IMR-90 (cell line): ENCODE measurements around the gene DSCAM. TPM values are rescaled to one million over a fixed set of nuclear protein-coding genes. Genes with fewer than 3 reads are reported as not detected.

ENCODE experiments used
- ATAC-seq: fragments of 200-7000 bp; cut with Tn5 transposase; 2 replicates; pipeline ENCODE4 v1.9.1; 2020; ENCODE audit warnings: low read depth, mild to moderate bottlenecking, moderate library complexity
- BruUV-seq: library from RNA; stranded (reverse); fragments of 400-500 nt; replicated peaks from 2 replicates; lab custom pipeline; 2021; lab: Mats Ljungman, UMichigan
- CTCF ChIA-PET: fragments of 300-600 bp; formaldehyde crosslinking; extraction: SDS; loops from one replicate; lab custom pipeline; 2021; ENCODE audit warnings: antibody characterized with exemption; lab: Yijun Ruan, JAX
- POLR2A ChIA-PET: fragments of 300-600 bp; sonication (Branson Sonifier 250); formaldehyde crosslinking; loops from one replicate; lab custom pipeline; 2022; ENCODE audit warnings: antibody characterized with exemption; ENCODE audit not compliant: unreplicated experiment; lab: Charles Lee
- DNase-seq: peaks from one replicate; pipeline ENCODE4 v3.0.0; 2013
- H2AFZ ChIP-seq: replicated peaks from 2 replicates; pipeline ENCODE3; 2013; ENCODE audit warnings: low read length, mild to moderate bottlenecking; ENCODE audit not compliant: poor library complexity
- H2AK5ac ChIP-seq: 2 replicates; pipeline ENCODE4 v1.6.1; 2013; ENCODE audit warnings: low read depth, low read length, inconsistent platforms
- H2AK9ac ChIP-seq: replicated peaks from 2 replicates; pipeline ENCODE3; 2013; ENCODE audit warnings: mild to moderate bottlenecking, low read depth, low read length, moderate library complexity; ENCODE audit not compliant: poor library complexity
- H2BK120ac ChIP-seq: 2 replicates; pipeline ENCODE4 v1.6.1; 2013; ENCODE audit warnings: low read depth, low read length, inconsistent platforms
- H2BK15ac ChIP-seq: 3 replicates; pipeline ENCODE4 v1.6.1; 2013; ENCODE audit warnings: low read depth, low read length, inconsistent platforms
- H2BK20ac ChIP-seq: 2 replicates; pipeline ENCODE4 v1.6.1; 2013; ENCODE audit warnings: low read depth, mild to moderate bottlenecking, inconsistent platforms, low read length, moderate library complexity
- H2BK5ac ChIP-seq: 2 replicates; pipeline ENCODE4 v1.6.1; 2013; ENCODE audit warnings: mild to moderate bottlenecking, low read depth, low read length, inconsistent platforms; ENCODE audit not compliant: poor library complexity, severe bottlenecking
- H3K14ac ChIP-seq: replicated peaks from 2 replicates; pipeline ENCODE4 v1.6.1; 2013; ENCODE audit warnings: low read depth, low read length, inconsistent platforms
- H3K18ac ChIP-seq: 2 replicates; pipeline ENCODE4 v1.6.1; 2013; ENCODE audit warnings: low read depth, low read length, control low read depth
- H3K23ac ChIP-seq: 2 replicates; pipeline ENCODE4 v1.6.1; 2013; ENCODE audit warnings: low read depth, low read length, inconsistent platforms
- H3K27ac ChIP-seq: 2 replicates; pipeline ENCODE4 v1.5.1; 2013; ENCODE audit warnings: mild to moderate bottlenecking, control low read depth, low read length; ENCODE audit not compliant: insufficient read depth
- H3K27me3 ChIP-seq: 2 replicates; pipeline ENCODE4 v1.6.1; 2013; ENCODE audit warnings: low read length; ENCODE audit not compliant: control insufficient read depth, insufficient read depth
- H3K36me3 ChIP-seq: 2 replicates; pipeline ENCODE4 v1.6.1; 2013; ENCODE audit warnings: low read length, mixed read lengths; ENCODE audit not compliant: control insufficient read depth, insufficient read depth
- H3K4ac ChIP-seq: 2 replicates; pipeline ENCODE4 v1.6.1; 2013; ENCODE audit warnings: low read depth, low read length, inconsistent platforms
- H3K4me1 ChIP-seq: 2 replicates; pipeline ENCODE4 v1.6.1; 2013; ENCODE audit warnings: low read length, mixed read lengths; ENCODE audit not compliant: control insufficient read depth, insufficient read depth
- H3K4me2 ChIP-seq: 2 replicates; pipeline ENCODE4 v1.6.1; 2013; ENCODE audit warnings: low read depth, mild to moderate bottlenecking, control low read depth, low read length, moderate library complexity
- H3K4me3 ChIP-seq: 2 replicates; pipeline ENCODE4 v1.5.1; 2013; ENCODE audit warnings: low read depth, mild to moderate bottlenecking, control low read depth, low read length, moderate library complexity; ENCODE audit not compliant: insufficient read depth
- H3K56ac ChIP-seq: 2 replicates; pipeline ENCODE4 v1.6.1; 2013; ENCODE audit warnings: low read length, inconsistent platforms; ENCODE audit not compliant: insufficient read depth; ENCODE audit errors: extremely low read depth
- H3K79me1 ChIP-seq, 2 experiments: 2 replicates each; pipeline ENCODE4 v1.6.1; 2013; ENCODE audit warnings: low read length in 2 of 2, inconsistent platforms in 1 of 2, low read depth in 1 of 2
- H3K9ac ChIP-seq: 2 replicates; pipeline ENCODE4 v1.6.1; 2013; ENCODE audit warnings: low read depth, low read length, control low read depth
- H3K9me1 ChIP-seq: 2 replicates; pipeline ENCODE4 v1.6.1; 2013; ENCODE audit warnings: low read length, inconsistent platforms; ENCODE audit not compliant: insufficient read depth
- H3K9me3 ChIP-seq: 2 replicates; pipeline ENCODE4 v1.6.1; 2013; ENCODE audit warnings: low read length; ENCODE audit not compliant: control insufficient read depth, insufficient read depth
- H4K20me1 ChIP-seq: 2 replicates; pipeline ENCODE4 v1.6.1; 2013; ENCODE audit warnings: low read length, inconsistent platforms; ENCODE audit not compliant: insufficient read depth
- H4K5ac ChIP-seq: 2 replicates; pipeline ENCODE4 v1.6.1; 2013; ENCODE audit warnings: mild to moderate bottlenecking, low read depth, low read length, control low read depth
- H4K8ac ChIP-seq, 2 experiments: 2 replicates each; pipeline ENCODE4 v1.6.1; 2013; ENCODE audit warnings: low read depth in 2 of 2, low read length in 2 of 2, control low read depth in 1 of 2, inconsistent platforms in 1 of 2
- H4K91ac ChIP-seq: 2 replicates; pipeline ENCODE4 v1.6.1; 2013; ENCODE audit warnings: low read depth, low read length, inconsistent platforms; ENCODE audit not compliant: insufficient read depth
- CEBPB ChIP-seq: IDR thresholded peaks from 2 replicates; pipeline ENCODE4 v1.6.1; 2012; ENCODE audit warnings: low read depth, low read length, improper control_type of control experiment
- CHD1 ChIP-seq: IDR thresholded peaks from 2 replicates; pipeline ENCODE4 v1.6.1; 2012; ENCODE audit warnings: low read depth, low read length, improper control_type of control experiment
- CTCF ChIP-seq: conservative IDR thresholded peaks from 2 replicates; pipeline ENCODE4 v1.5.1; 2012; ENCODE audit warnings: mild to moderate bottlenecking, low read depth, low read length, improper control_type of control experiment
- ELK1 ChIP-seq: fragments of 150-350 bp; IDR thresholded peaks from 2 replicates; pipeline ENCODE4 v1.6.1; 2016; ENCODE audit warnings: low read depth, mild to moderate bottlenecking, low read length, moderate library complexity, borderline replicate concordance
- FOS ChIP-seq: fragments of 150-350 bp; IDR thresholded peaks from 2 replicates; pipeline ENCODE4 v1.6.1; 2016; ENCODE audit warnings: low read depth, low read length
- MAFK ChIP-seq: IDR thresholded peaks from 2 replicates; pipeline ENCODE4 v1.6.1; 2012; ENCODE audit warnings: low read depth, low read length, improper control_type of control experiment
- MAZ ChIP-seq: IDR thresholded peaks from 2 replicates; pipeline ENCODE4 v1.6.1; 2012; ENCODE audit warnings: low read depth, mild to moderate bottlenecking, low read length, improper control_type of control experiment, moderate library complexity, borderline replicate concordance
- NFE2L2 ChIP-seq: fragments of 150-350 bp; IDR thresholded peaks from 2 replicates; pipeline ENCODE4 v1.6.1; 2016; ENCODE audit warnings: low read depth, mild to moderate bottlenecking, low read length
- POLR2A ChIP-seq: IDR thresholded peaks from 2 replicates; pipeline ENCODE4 v1.6.1; 2012; ENCODE audit warnings: mild to moderate bottlenecking, low read depth, low read length
- RAD21 ChIP-seq: IDR thresholded peaks from 2 replicates; pipeline ENCODE4 v1.6.1; 2012; ENCODE audit warnings: low read length, improper control_type of control experiment
- RCOR1 ChIP-seq: IDR thresholded peaks from 2 replicates; pipeline ENCODE4 v1.6.1; 2012; ENCODE audit warnings: mild to moderate bottlenecking, low read length, improper control_type of control experiment; ENCODE audit not compliant: insufficient replicate concordance
- RFX5 ChIP-seq: IDR thresholded peaks from 2 replicates; pipeline ENCODE4 v1.8.0; 2012; ENCODE audit warnings: low read depth, mild to moderate bottlenecking, low read length, moderate library complexity
- SMC3 ChIP-seq: fragments of 150-350 bp; IDR thresholded peaks from 2 replicates; pipeline ENCODE4 v1.6.1; 2016; ENCODE audit warnings: low read depth, mild to moderate bottlenecking, antibody characterized with exemption, low read length, moderate library complexity
- USF2 ChIP-seq: fragments of 150-350 bp; IDR thresholded peaks from 2 replicates; pipeline ENCODE4 v1.6.1; 2017; ENCODE audit warnings: mild to moderate bottlenecking, antibody characterized with exemption, low read length, low read depth
- WGBS, 2 experiments: methylation state at CpG; one replicate each; pipeline versions ENCODE4 v1.1.5 to v1.1.7; 2013; ENCODE audit warnings: missing lambda C conversion rate in 2 of 2; ENCODE audit not compliant: insufficient read length in 1 of 2; ENCODE audit errors: extremely low coverage in 2 of 2; 5-methylcytosine and 5-hydroxymethylcytosine counted together
- dilution Hi-C: fragments of 300-500 bp; cut with HindIII; formaldehyde crosslinking; loops from one replicate; pipeline ENCODE4 v1.14.3; 2018; ENCODE audit warnings: low sequenced_read_pairs; ENCODE audit not compliant: unreplicated experiment
- in situ Hi-C: fragments of 300-500 bp; cut with MboI; formaldehyde crosslinking; loops from 3 replicates; pipeline ENCODE4 v1.14.3; 2019; ENCODE audit warnings: low sequenced_read_pairs, inconsistent platforms, mixed read lengths
- intact Hi-C: fragments of 100-400 bp; cut with micrococcal nuclease; formaldehyde crosslinking; loops from 2 replicates; pipeline ENCODE4 v1.10.0; 2022
- polyA plus RNA-seq, 3 experiments: library from polyadenylated mRNA; depleted of rRNA; stranded (reverse); fragments of >200 nt; gene quantifications; 2 replicates each; pipeline ENCODE4 v1.2.3, GENCODE V29; 2012; ENCODE audit warnings: low replicate concordance in 1 of 3
- total RNA-seq: library from RNA; depleted of rRNA; stranded (reverse); fragments of >200 nt; gene quantifications from 2 replicates; pipeline ENCODE4 v1.2.3, GENCODE V29; 2012

DSCAM gene
- total and polyA plus RNA-seq, 2 of the 4 experiments (the other 2 are of a cell fraction) = under 0.01 to 0.02 TPM

- intact Hi-C loops (no loop called here), dilution Hi-C loops (no loop called here), in situ Hi-C loops (no loop called here)
- Histone ChIP-seq H2AK5ac (no peak overlapping the region), H3K14ac (no peak overlapping the region), H3K18ac (no peak overlapping the region), H2AK9ac (no peak overlapping the region), H3K9me1 (no peaks in the 10 kb centered on the region), H2AFZ (no peak overlapping the region), H3K4me2 (no peak overlapping the region), H4K8ac (no peak overlapping the region), H4K91ac (no peak overlapping the region), H3K27me3 (no peaks in the 10 kb centered on the region), H3K27ac (no peak overlapping the region), H3K23ac (no peak overlapping the region), H3K36me3 (no peaks in the 10 kb centered on the region), H3K4me3 (no peak overlapping the region), H2BK120ac (no peak overlapping the region), H2BK5ac (no peak overlapping the region), H3K9ac (no peak overlapping the region), H3K4ac (no peak overlapping the region), H3K4me1 (no peaks in the 10 kb centered on the region), H3K79me1 (no peaks in the 10 kb centered on the region), H2BK20ac (no peak overlapping the region), H2BK15ac (no peak overlapping the region), H3K9me3 (peaks cover 5% of the 10 kb centered on the region), H4K5ac (no peak overlapping the region), H4K20me1 (no peaks in the 10 kb centered on the region), H3K56ac (no peak overlapping the region)
- TF ChIP-seq ELK1 (no peak), MAZ (no peak), CHD1 (no peak), POLR2A (no peak), NFE2L2 (no peak), FOS (no peak), RFX5 (no peak), CEBPB (no peak), MAFK (no peak), USF2 (no peak), SMC3 (no peak), RAD21 (no peak), CTCF (no peak), RCOR1 (no peak)
- 17% methylated on average over 1 of the region's 5 CpGs; no CpG with 5 or more reads in 1 of the 2 experiments for WGBS, 2 experiments
- ATAC-seq = no peak
- no TSS peak for BruUV-seq
- POLR2A ChIA-PET = no interaction called here
- DNase-seq = no peak
- CTCF ChIA-PET = no interaction called here
Observed at GRCh38 chr21:40355076-40355475, 491.9 kb downstream of the DSCAM start.
